Activated B cell treated with CpG ODN at 0.5 μM for 24 hours (primary cell): ENCODE data around the gene CPEB3. TPM values are rescaled to one million over a fixed set of nuclear protein-coding genes. Genes with fewer than 3 reads are reported as not detected.

Experiments
- ATAC-seq: fragments of 200-7000 bp; cut with Tn5 transposase; one replicate; pipeline ENCODE4 v1.10.0; 2021; ENCODE audit warnings: low read depth, mild to moderate bottlenecking, moderate library complexity
- CTCF ChIA-PET: fragments of 350-600 bp; sonication (Branson Sonifier 250); formaldehyde crosslinking; loops from one replicate; lab custom pipeline; 2021; ENCODE audit warnings: antibody characterized with exemption; lab: Charles Lee
- POLR2A ChIA-PET: fragments of 350-600 bp; sonication (Branson Sonifier 250); formaldehyde crosslinking; loops from one replicate; lab custom pipeline; 2021; ENCODE audit warnings: antibody characterized with exemption; lab: Charles Lee
- DNase-seq: peaks from one replicate; pipeline ENCODE4 v3.0.0; 2022
- H3K27ac Mint-ChIP-seq: one replicate; pipeline ENCODE4 v1.8.0; 2020; ENCODE audit warnings: mixed read lengths
- H3K27me3 Mint-ChIP-seq: one replicate; pipeline ENCODE4 v1.8.0; 2021; ENCODE audit warnings: mixed read lengths
- H3K36me3 Mint-ChIP-seq: one replicate; pipeline ENCODE4 v1.8.0; 2021; ENCODE audit warnings: low read depth, mixed read lengths
- H3K4me1 Mint-ChIP-seq: one replicate; pipeline ENCODE4 v1.8.0; 2021; ENCODE audit warnings: mixed read lengths
- H3K4me3 Mint-ChIP-seq: one replicate; pipeline ENCODE4 v1.8.0; 2020; ENCODE audit warnings: mild to moderate bottlenecking, mixed read lengths
- H3K9me3 Mint-ChIP-seq: one replicate; pipeline ENCODE4 v1.8.0; 2020; ENCODE audit warnings: mixed read lengths
- CTCF ChIP-seq: fragments of 200-600 bp; IDR thresholded peaks from one replicate; pipeline ENCODE4 v1.8.0; 2022; ENCODE audit warnings: antibody characterized with exemption, mild to moderate bottlenecking
- intact Hi-C: fragments of 100-400 bp; cut with micrococcal nuclease; formaldehyde crosslinking; loops from one replicate; pipeline ENCODE4 v1.15.1; 2024
- total RNA-seq: library from RNA; stranded (reverse); gene quantifications from 2 replicates; pipeline ENCODE4 v1.2.3, GENCODE V29; 2022

CPEB3 gene
- total RNA-seq, 1 donor from 2014 or later, result 2.5 TPM

GRCh38 chr10:92207061-92207460 is 83.8 kb downstream of the CPEB3 start:
- DNase-seq (no peak), ATAC-seq (no peak)
- Mint-ChIP-seq H3K27ac (no peak overlapping the region), H3K4me3 (no peak overlapping the region), H3K36me3 (peaks cover 4% of the 10 kb centered on the region), H3K9me3 (no peaks in the 10 kb centered on the region), H3K4me1 (peaks cover 11% of the 10 kb centered on the region), H3K27me3 (no peaks in the 10 kb centered on the region)
- ChIA-PET POLR2A (no interaction called here), CTCF (no interaction called here)
- no peak for TF ChIP-seq CTCF
- intact Hi-C loops, result no loop called here

- no peak for TF ChIP-seq CTCF
- Mint-ChIP-seq H3K4me3 (no peak overlapping the region), H3K27me3 (no peaks in the 10 kb centered on the region), H3K36me3 (peaks cover 2% of the 10 kb centered on the region), H3K4me1 (peaks cover 2% of the 10 kb centered on the region), H3K9me3 (no peaks in the 10 kb centered on the region), H3K27ac (no peak overlapping the region)
- POLR2A ChIA-PET, result interaction anchor here (0.8 kb wide), 1 partner anchor 62 kb away, joined by 3 read pairs; no protein-coding TSS in a partner anchor
- DNase-seq (no peak), ATAC-seq (no peak)
- CTCF ChIA-PET, result no interaction called here
- intact Hi-C loops, result no loop called here
Observed at GRCh38 chr10:92203919-92204623, 86.8 kb downstream of the CPEB3 start.

- ATAC-seq (no peak), DNase-seq (no peak)
- H3K9me3 Mint-ChIP-seq, result no peaks in the 10 kb centered on the region
- ChIA-PET POLR2A (no interaction called here), CTCF (no interaction called here)
- intact Hi-C loops, result no loop called here
- no peaks in the 10 kb centered on the region for H3K4me1 Mint-ChIP-seq
- TF ChIP-seq CTCF, result no peak
- H3K27ac Mint-ChIP-seq, result no peak overlapping the region
- peaks cover 2% of the 10 kb centered on the region for H3K36me3 Mint-ChIP-seq
- H3K4me3 Mint-ChIP-seq, result no peak overlapping the region
- no peaks in the 10 kb centered on the region for H3K27me3 Mint-ChIP-seq
Observed at GRCh38 chr10:92202536-92202935, 88.3 kb downstream of the CPEB3 start.

GRCh38 chr10:92200564-92200963 is 90.3 kb downstream of the CPEB3 start:
- H3K4me3 Mint-ChIP-seq, result no peak overlapping the region
- no peak overlapping the region for H3K27ac Mint-ChIP-seq
- CTCF ChIA-PET, result no interaction called here

GRCh38 chr10:92187101-92187500 is 103.8 kb downstream of the CPEB3 start:
- Mint-ChIP-seq H3K36me3 (peaks cover 8% of the 10 kb centered on the region), H3K9me3 (no peaks in the 10 kb centered on the region), H3K4me1 (no peaks in the 10 kb centered on the region), H3K27ac (no peak overlapping the region), H3K4me3 (no peak overlapping the region), H3K27me3 (no peaks in the 10 kb centered on the region)
- ChIA-PET CTCF (no interaction called here), POLR2A (no interaction called here)
- no peak for TF ChIP-seq CTCF
- intact Hi-C loops, result no loop called here
- DNase-seq (no peak), ATAC-seq (no peak)

More at GRCh38 chr10:92200564-92200963, 90.3 kb downstream of the CPEB3 start:
- DNase-seq (no peak), ATAC-seq (no peak)
- intact Hi-C loops, result no loop called here
- no peaks in the 10 kb centered on the region for H3K9me3 Mint-ChIP-seq
- no peak for TF ChIP-seq CTCF
- H3K27me3 Mint-ChIP-seq, result no peaks in the 10 kb centered on the region
- H3K36me3 Mint-ChIP-seq, result no peaks in the 10 kb centered on the region
- POLR2A ChIA-PET, result no interaction called here
- no peaks in the 10 kb centered on the region for H3K4me1 Mint-ChIP-seq
